GM18502 (cell line): ENCODE results near the gene DOCK6.

ENCODE experiments used
- ATAC-seq: cut with Tn5 transposase; IDR thresholded peaks from one replicate; pipeline ENCODE4 v1.9.1; 2021; ENCODE audit warnings: mild to moderate bottlenecking; ENCODE audit not compliant: unreplicated experiment, poor library complexity

DOCK6 gene

DNA sequence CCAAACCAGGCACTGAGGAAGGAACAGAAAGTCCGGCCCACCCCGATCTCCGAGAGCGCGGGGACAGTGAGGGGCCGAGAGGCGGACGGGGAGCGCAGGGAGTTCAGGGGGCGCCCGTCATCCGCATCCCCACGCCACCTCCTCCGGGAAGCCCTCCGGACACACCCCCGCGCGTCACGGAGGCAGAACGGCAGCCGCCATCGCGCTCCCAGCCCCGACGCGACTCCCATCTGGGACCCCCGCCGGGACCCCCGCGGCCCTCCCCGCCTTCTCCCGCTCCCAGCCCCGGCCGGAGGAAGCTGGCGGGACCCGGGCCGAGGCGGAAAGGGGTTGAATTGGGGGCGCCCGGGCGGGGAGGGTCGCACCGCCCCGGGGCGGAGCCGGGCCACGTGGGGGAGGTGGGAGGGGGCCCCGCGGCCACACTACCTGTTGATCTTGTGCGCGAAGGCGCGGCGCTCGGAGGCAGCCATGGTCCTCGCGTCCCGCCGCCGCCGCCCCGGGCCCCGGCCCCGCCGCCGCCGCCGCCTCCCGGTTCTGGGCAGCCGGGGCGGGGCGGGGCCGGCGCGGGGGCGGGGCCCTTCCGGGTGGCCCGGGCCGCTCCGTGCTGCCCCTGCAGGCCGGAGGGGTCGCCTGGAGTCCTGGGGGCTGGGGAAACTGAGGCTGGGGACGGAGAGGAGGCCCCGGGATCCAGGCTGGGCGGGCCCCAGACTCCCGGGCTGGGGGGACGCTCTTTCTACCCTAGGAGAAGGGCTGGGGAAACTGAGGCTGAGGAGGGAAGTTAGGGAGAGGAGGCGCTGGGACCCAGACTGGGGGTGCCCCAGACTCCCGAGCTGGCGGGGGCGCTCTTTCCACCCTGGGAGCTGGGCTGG, at the start of gene DOCK6:
TSS of gene DOCK6 (minus strand) at position 554 of the 869 bp plus-strand sequence. CDS start at position 470, 84 bp downstream.
- ATAC-seq, result no peak

DNA sequence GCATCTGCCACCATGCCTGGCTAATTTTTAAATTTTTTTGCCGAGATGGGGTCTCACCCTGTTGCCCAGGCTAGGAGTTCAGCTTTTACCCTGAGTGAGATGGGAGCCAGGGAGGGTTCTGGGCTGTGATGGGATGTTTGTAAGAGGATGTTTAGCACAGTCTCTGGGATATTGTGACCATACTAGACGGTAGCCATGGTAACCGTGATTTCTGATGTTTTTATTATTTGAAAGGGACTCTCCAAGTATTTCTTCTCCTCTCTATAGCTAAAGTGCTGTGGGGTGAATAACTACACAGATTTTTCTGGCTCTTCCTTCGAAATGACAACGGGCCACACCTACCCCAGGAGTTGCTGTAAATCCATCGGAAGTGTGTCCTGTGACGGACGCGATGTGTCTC, 44.0 kb upstream of the DOCK6 start:
- ATAC-seq, result no peak

GRCh38 chr19:11304936-11305335, 42.6 kb upstream of the DOCK6 start:
- no peak for ATAC-seq

- ATAC-seq, result no peak
Measured at GRCh38 chr19:11300811-11301120, 38.4 kb upstream of the DOCK6 start.

- no peak for ATAC-seq
Measured at GRCh38 chr19:11299946-11300810, 37.9 kb upstream of the DOCK6 start.

GRCh38 chr19:11296264-11296663, 33.9 kb upstream of the DOCK6 start:
- no peak for ATAC-seq

DNA sequence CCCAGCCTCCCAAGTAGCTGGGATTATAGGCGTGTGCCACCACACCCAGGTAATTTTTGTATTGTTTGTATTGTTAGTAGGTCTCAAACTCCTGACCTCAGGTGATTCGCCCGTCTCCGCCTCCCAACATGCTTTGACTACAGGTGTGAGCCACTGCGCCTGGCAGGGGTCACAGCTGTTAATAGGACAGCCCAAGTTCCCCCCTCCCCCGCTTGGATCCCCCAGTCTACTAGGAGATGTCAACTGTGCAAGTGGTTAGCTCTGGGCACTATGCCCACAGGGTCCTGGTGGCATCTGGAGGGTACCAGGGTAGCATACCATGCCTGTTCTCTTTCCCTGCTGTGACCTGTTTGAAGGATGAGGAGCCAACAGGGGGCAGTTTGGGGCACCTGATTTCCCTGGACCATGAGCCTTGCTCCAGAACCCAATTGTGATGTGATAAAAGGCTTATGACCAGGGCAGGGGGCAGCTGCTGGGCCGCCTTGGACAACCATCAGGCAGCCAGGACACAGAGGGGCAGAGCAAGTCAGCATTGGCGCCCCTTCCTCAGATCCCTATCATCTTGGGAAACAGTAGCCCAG, 33.4 kb upstream of the DOCK6 start, which contains the start of gene TSPAN16:
TSS of gene TSPAN16 (plus strand) at position 496 of the 581 bp plus-strand sequence. CDS start 138 bp downstream, outside the sequence.
- ATAC-seq, result no peak

DNA sequence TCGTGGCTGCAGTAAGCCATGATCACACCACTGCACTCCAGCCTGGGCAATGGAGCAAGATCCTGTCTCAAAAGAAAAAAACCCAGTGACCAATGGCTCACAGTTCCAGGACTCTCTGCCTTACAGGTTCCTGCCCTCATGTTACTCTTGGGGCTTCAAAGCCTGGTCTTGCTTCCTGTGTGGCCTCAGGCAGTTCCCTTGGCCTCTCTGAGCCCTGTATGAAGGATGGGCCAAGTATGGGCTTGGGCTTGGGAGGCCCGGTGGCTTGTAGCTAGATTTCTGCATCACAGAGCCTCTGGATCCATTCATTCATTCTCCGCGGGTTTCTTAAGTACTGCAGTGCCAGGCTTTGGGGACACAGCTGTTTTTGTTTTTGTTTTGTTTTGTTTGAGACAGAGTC, 32.9 kb upstream of the DOCK6 start:
- ATAC-seq, result no peak

- ATAC-seq, result no peak
Measured at GRCh38 chr19:11293433-11294389, 31.4 kb upstream of the DOCK6 start.

GRCh38 chr19:11291991-11292390, 29.7 kb upstream of the DOCK6 start:
- ATAC-seq, result no peak

DNA sequence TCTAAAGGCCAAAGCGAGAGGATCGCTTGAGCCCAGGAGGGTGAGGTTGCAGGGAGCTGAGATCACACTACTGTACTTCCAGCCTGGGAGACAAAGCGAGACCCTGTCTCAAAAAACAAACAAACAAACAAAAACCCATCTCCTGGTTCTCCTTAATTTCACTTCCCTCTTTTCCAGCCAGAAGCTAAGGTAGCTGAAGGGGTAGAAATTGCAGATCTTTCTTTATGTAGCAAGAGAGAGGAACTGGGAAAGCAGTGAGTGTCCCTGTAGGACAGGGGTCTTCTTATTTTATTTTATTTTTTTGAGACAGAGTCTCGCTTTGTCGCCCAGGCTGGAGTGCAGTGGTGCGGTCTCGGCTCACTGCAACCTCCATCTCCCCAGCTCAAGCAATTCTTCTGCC, 29.1 kb upstream of the DOCK6 start:
- ATAC-seq, result no peak

DNA sequence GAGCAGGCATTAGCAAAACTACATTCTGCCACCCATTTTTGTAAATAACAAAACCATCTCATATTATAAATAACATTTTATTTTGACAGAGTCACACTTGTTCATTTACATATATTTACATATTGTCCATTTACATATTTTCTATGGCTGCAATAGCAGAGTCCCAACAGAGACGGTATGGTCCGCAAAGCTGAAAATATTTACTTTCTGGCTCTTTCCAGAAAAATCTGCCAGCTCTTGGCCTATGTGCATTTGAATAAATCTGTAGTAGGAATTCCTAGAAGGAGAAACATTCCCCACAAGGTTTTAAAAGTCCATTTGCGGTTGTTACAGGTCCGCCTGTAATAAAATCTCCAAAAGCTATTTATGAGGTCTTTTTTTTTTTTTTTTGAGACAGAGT, 27.9 kb upstream of the DOCK6 start:
- ATAC-seq, result no peak

GRCh38 chr19:11288349-11288748, 26.0 kb upstream of the DOCK6 start:
- no peak for ATAC-seq

DNA sequence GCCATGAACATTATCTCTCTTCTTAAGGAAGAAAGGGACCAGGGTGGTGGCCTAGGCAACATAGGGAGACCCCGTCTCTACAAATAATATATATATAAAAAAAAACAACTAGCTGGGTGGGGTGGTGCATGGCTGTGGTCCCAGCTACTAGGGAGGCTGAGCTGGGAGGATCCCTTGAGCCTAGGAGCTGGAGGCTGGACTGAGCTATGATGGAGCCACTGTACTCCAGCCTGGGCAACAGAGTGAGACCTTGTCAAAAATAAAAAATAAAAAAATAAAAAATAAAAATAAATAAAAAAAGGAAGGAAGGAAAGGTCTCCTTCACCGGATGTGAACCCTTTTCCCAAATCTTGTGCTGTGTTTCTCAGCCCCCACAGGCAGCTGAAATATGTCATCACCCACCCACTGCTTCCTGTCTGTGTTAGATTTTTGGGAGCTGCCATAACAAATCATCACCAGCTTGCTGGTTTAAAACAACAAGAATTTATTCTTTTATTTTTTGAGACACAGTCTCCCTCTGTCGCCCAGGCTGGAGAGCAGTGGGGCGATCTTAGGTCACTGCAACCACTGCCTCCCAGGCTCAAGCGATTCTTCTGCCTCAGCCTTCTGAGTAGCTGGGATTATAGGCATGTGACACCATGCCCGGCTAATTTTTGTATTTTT, 24.1 kb upstream of the DOCK6 start:
- no peak for ATAC-seq

DNA sequence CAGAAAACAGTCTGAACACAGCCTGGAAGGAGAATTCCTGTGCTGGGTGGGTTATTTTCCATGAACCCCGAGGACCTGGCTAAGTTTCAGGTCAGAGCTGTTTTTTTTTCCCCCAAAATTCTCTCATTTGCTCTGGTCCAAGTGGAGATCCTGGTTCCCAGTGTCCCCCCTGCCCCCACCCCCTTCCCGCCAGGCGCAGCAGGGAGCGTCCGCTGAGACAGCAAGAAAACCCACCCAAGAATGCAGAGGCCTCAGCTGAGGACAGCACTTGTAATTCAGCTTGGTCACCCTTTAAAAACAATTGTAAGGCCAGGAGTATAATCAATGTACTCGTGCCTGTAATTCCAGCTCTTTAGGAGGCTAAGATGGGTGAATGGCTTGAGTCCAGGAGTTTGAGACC, 22.2 kb upstream of the DOCK6 start:
- no peak for ATAC-seq

DNA sequence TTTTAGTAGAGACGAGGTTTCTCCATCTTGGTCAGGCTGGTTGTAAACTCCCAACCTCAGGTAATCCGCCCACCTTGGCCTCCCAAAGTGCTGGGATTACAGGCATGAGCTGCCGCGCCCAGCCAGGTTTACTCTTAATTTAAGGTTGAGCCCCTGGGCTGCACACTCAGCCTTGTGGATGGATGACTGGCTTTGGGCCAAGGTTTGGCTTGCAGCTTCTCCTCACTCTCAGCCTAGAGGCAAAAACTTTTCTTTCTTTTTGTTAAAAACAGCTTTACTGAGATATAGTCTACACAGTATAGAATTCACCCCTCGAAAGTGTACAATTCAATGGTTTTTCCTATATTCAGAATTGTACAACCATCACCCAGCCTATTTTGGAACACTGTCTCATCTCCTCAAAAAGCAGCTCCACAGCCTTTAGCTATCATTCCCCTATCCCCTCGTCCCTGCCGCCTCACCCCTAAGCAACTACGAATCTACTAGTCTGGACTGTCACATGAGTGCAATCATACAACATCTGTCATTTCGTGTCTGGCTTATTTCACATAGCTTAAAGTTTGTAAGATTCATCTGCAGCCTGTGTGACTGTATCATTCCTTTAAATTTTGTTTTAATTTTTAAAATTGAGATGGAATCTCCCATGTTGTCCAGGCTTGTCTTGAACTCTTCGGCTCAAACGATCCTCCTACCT, 19.2 kb upstream of the DOCK6 start:
- ATAC-seq, result no peak

DNA sequence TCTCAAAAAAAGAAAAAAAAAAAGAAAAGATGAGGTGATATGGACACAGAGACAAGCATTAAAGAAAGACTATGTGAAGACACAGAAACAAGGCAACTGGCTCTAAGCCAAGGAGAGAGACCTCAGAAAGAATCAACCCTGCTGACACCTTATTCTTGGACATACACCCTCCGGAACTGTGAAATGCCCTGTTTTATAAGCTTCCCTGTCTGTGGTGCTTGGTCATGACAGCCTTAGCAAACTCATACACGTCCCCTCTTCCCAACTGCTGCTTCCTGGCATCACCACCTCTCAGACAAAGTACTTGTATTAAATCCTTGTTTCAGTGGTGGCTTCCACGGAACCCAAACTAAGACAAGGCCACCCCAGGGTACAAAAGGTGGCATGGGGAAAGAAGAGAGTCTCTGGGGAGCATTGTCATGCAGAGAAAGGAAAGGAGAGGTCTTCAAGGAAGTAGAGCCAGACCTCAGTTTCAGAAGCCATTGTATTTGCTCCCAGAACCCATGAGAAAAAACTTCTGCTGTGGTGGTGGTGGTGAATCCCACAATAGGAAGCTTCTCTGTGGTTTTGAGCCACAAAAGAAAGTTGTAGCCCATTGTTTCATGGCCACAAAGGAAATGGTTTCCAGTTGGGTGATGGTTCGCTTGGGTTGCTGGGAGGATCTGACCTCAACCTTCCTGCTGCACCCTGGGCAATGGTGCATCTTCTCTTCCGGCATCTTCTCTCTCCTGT, 17.3 kb upstream of the DOCK6 start:
- no peak for ATAC-seq

GRCh38 chr19:11278670-11279069, 16.3 kb upstream of the DOCK6 start:
- no peak for ATAC-seq
